Dermis blood vessel endothelial cell (primary cell): ENCODE data around the gene URAD. TPM values are rescaled to one million over a fixed set of nuclear protein-coding genes. Genes with fewer than 3 reads are reported as not detected.
"Not testable (repeated sequence)": the region's sequence is repeated elsewhere in the genome, so short reads cannot be mapped to it uniquely, and the experiment has no call there.

Experiments
- DNase-seq: peaks from one replicate; pipeline ENCODE4 v3.0.0; 2010
- total RNA-seq: library from RNA; depleted of rRNA; stranded (reverse); fragments of >200 nt; gene quantifications from 2 replicates; pipeline ENCODE4 v1.2.3, GENCODE V29; 2014

The URAD gene
- total RNA-seq, 1 donor from 2014 or later = not detected

GRCh38 chr13:27969866-27970229 lies 18.6 kb downstream of the URAD start:
- no peak for DNase-seq

- DNase-seq = no peak
Observed at GRCh38 chr13:27969082-27969865, 19.2 kb downstream of the URAD start, which contains the start of gene CDX2. CDX2 (minus strand) TSS chr13:27969315; CDS start chr13:27969006, 309 bp downstream.

- DNase-seq = no peak
Observed at GRCh38 chr13:27968316-27969081, 20.0 kb downstream of the URAD start.

- DNase-seq = no peak
Observed at GRCh38 chr13:27967736-27968315, 20.7 kb downstream of the URAD start.

GRCh38 chr13:27967203-27967735 lies 21.2 kb downstream of the URAD start:
- DNase-seq = no peak

DNA sequence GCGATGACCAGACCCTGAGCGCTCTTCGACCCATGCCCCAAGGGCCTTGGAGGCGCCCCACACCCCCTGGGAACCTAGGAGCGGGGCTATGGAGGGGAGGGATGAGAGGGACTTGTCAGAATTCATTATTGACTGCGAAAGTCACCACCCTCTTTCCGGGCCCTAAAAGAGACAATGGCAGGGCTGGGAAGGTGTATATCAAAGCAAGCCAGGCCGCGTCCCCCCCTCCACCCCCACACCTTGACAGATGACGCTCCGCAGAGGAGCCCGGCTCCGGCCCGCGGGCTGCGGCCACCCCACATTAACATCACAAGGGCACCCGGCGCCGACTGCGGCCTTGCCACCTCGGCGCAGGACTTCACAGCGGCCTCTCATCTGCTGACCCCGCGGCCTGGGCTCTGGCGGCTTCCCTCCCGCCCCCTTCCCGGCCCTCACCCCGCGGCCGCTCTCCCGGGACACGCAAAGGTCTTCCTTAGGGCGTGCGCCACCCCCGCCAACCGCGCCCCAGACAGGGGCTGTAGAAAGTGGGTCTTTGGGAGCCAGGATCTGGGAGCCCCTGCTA lies 21.8 kb downstream of the URAD start:
- no peak for DNase-seq

DNA sequence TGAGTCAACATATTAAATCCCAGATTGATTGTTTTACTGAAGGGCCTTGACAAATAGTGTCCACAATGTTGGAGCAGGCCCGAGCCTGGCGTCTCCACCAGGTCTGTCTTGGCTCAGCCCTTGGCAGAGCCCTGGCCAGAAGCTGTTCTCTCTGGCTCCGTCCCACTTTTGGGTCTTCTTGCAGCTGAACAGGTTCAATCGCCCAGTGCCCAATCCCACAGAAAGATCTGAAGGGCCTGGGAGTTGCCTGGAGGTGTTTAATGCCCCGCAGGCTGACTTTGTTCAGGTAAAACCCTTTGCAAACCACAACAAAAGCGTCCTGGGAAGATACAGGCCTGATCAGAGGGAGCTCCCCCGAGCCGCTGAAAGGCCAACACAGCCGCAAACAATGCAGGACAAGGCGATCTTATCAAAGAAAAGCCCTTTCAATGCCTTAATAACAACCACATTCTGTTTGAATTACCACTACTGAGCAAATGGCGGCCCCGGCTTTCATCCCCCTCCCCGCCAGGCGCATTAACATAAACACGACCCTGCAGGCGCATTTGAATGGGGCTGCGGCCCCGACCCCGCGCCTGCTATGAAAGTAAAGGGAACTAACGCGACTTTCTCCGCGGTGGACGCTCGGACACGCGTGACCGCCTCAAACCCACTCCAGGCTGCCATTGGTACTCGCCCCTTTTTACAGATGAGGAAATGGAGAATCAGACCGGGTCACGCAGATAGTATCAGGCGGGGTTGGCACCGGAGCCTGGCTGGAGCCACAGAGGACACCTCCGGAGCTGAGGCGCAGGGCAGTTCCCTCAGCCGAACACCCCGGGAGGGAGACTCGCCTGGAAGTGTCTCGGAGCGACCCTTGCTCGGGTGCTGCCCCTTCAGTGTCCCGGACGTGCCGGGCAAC lies 22.5 kb downstream of the URAD start:
- DNase-seq = no peak

GRCh38 chr13:27965343-27965739 lies 23.2 kb downstream of the URAD start:
- DNase-seq = no peak

GRCh38 chr13:27964741-27965323 lies 23.7 kb downstream of the URAD start:
- no peak for DNase-seq

DNA sequence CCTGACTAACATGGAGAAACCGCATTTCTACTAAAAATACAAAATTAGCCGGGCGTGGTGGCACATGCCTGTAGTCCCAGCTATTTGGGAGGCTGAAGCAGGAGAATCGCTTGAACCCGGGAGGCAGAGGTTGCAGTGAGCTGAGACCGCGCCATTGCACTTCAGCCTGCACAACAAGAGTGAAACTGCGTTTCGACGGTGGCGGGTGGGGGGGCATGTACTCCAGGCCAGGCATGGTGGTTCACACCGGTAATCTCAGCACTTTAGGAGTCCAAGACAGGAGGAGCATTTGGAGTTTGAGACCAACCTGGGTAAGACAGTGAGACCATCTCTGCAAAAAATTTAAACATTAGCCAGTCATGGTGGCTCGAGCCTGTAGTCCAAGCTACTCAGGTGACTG lies 24.3 kb downstream of the URAD start:
- DNase-seq = not testable (repeated sequence)

GRCh38 chr13:27963491-27963890 lies 25.0 kb downstream of the URAD start:
- DNase-seq = no peak

DNA sequence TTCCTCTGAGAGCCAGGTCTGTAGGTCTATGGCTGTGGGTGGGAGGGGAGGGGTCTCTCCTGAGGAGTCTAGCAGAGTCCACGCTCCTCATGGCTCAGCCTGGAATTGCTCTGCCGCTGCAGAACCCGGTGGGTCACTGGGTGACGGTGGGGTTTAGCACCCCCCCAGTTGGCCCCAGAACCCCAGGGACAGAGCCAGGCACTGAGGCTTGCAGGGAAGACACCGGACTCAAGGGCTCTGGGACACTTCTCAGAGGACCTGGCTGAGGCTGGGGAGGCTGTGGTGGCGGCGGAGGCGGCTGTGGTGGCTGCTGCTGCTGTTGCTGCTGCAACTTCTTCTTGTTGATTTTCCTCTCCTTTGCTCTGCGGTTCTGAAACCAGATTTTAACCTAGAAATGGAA lies 25.5 kb downstream of the URAD start:
- DNase-seq = no peak

- no peak for DNase-seq
Observed at GRCh38 chr13:27962128-27962841, 26.2 kb downstream of the URAD start.

DNA sequence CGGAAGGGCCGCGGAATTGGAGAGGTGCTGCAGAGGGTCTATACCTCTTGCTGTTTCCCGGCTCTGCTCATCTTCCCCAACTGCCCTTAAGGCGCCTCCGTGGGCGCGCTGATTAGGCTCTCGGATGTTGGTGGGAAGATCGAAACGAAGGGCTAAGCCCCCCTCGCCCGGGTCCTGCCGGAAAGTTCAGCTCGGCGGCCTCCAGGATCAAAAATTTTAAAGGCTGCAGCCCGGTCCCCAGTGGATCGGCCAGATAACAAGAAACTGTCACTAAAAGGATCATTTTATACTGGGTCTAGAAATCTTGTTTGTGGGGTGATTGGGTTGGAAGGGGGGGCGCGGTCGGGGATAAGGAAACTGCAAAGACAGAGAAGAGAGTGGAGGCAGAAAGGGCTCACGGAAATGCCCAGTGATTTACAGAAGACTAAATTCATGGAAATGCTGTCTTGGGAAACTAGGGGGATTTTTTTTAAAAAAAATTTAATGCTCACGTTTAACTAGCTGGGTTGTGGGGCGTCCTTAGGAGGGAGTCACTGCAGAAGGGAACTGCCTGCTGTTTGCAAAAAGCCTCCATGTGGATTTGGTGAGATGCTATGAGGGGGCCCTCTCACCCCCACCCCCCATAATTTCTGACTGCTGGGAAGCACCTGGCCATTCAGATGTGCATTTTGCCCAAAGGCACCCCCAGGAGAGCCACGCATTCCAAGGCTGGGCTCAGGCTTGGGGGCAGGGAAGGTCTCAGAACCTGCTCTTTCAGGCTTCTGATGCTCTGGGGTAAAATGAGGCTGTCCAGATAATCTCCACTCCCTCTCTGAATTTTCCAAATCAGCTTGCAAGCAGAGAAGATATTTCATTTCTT lies 27.0 kb downstream of the URAD start:
- DNase-seq = no peak

DNA sequence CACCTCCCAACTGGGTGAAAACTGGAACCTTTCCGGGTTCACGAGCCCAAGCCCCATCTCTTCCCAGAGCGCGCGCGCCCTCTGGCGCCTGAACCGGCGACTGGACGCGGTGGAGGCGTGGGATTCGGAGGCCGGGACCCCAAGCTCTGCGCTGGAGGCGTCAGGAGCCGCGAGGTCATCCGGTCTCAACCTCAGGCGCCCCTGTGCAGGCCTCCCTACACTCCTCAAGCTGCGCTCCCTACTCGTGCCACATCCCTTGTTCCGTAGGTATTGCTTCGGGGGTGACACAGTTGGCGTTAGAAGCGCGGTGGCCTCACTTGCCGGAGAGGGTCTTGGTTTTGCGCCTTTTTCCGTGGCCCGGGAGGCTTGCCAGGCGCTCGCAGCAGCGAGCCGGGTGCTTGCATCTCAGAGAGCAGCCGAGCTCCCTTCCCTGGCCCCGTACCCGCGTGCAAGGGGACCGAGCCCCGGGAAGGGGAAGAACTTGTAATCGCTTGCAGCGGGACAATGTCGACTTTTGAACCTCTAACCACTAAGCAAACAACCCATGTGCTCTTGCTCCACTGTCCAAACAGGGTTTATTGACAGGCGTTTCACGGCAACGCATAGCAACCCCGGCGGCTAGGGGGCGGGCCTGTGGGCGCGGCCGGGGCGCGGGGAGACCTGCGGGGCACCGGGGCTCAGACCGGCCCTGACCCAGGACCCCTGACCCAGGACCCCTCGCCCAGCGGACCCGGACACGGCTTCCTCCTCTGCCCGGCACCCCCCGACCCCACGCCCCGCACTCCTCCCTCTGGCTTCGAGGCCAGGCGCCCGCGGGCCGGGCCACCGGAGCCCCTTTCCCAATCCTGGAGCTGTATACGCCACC lies 27.9 kb downstream of the URAD start:
- DNase-seq = peak; percentile 30

DNA sequence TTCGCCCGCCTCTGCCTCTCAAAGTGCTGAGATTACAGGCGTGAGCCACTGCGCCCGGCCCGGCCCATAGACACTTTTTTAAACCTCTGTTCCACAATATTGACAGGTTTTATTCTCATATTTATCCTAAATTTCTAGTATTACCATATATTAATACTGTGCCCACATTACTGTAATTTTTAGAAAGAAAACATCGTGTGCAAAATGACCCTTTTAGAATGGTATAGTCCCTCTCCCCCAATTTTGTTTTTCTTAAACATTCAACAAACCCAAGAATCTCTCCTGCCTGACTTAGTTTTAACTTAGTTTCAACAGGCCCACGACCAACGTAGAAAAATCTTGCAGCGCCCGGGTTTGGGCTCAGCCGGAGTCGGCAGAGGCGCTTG lies 28.5 kb downstream of the URAD start:
- DNase-seq = no peak

DNA sequence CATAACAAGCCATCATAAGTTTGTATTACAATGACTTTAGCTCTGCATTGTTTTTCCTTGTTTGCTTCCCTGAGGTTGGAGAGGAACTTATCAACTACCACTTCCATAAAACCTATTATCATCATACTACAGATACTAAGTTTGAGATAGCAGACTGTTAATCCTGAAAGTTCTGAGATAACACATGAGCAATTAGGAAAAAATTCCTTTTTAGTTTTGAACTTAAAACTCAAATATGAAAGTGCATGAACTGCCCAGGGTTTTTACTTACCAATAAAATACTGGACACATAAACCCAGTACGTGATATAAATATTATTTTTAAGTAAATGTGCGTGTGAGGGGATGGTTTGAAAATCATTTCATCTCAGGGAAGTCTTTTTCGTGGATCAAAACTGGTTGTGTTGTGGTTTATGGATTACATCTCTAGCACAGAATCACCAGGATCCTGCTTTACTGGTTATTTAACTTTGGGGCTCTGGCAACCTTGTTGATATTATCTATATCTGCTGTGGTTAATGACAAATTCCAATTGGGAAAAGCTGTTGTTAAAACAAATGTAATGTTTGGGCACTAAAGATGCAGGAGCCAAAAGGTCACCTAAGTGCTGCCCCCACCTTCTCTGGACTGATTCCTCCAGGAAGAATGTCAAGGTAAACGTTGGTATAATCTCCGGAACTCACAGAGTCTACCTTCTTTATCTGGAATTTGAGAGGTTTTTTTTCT lies 31.8 kb downstream of the URAD start:
- DNase-seq = no peak

- DNase-seq = no peak
Observed at GRCh38 chr13:27955014-27955591, 33.4 kb downstream of the URAD start.
